GM18507 (cell line): Measurements from ENCODE around the gene SPAG6.
"Not testable (repeated sequence)": the region's sequence is repeated elsewhere in the genome, so short reads cannot be mapped to it uniquely, and the experiment has no call there.

Experiments
- DNase-seq: peaks from one replicate; pipeline ENCODE4 v3.0.0; 2011; ENCODE audit warnings: low read depth; ENCODE audit not compliant: insufficient read length; ENCODE audit errors: extremely low spot score
- FAIRE-seq: peaks from 2 replicates; lab custom pipeline; 2011; peaks lifted over from hg19 to GRCh38; lab: Jason Lieb, UNC

Gene SPAG6

DNA sequence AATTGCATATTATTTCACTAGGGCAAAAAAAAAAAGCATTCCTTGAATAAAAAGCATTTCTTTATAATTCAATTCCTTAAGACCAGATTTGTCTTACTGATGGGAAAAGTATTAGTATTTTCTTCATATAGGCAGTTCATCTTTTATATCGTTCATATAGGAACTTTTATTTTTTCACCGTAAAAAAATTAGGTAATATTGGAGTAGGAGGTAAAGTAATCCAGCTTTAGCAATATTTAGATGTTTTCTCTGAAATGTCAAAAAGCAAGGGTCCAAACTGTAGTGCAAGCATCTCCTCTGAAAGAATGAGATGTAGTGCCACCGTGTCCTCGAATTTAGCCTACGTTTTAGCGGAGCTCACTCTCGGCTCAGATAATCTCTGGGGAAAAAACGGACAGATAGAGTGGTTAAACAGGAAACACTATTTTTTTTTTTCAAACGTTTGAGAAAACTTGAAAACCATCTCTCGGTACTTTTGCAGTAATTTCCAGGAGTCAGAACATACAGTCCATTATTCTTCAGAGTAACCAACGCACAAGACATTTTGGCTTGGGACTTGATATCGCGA, 5.5 kb upstream of the SPAG6 start:
- no peak for DNase-seq
- FAIRE-seq: no peak

DNA sequence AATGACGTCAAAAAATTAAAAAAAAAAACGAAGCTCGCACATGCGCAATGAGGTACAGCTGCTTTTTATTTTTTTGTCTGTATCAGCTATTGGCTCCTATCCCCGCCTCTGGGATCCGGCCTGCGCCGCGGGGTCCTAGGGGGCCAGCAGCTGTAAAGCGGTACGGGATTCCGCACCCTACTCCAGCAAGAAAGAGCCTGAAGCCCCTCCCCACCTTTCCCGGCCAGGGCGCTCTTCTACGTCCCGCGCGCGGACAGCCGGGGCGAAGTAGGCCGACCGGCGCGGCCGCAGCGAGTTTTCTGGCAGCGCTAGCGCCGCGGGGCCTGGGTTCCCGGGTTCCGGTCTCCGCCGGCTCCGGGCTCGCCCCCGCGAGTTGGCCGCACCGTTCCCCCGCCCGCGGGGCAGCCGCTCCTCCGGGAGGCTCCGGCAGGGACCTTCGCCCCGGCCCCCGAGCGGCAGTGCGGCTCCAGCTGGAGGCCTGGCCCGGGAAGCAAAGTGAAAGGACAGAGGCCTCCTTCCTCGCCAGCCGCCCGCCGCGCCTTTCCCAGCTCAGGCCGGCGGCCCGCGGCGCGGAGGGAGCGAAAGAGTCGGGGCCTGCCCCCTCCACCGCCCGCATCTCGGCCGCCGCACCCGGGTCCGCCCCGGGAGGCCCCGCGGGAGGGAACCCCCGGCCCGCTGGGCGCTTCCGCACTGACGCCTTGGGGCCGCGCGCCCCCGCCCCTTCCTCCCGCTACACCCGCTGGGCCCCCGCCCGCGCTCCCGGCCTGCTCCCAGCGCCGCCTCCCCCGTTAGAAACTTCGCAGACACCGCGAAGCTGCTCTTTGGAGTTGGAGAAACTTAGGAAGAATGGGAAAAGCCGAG, 4.7 kb upstream of the SPAG6 start:
- FAIRE-seq (peak; percentile 85), DNase-seq (no peak)

DNA sequence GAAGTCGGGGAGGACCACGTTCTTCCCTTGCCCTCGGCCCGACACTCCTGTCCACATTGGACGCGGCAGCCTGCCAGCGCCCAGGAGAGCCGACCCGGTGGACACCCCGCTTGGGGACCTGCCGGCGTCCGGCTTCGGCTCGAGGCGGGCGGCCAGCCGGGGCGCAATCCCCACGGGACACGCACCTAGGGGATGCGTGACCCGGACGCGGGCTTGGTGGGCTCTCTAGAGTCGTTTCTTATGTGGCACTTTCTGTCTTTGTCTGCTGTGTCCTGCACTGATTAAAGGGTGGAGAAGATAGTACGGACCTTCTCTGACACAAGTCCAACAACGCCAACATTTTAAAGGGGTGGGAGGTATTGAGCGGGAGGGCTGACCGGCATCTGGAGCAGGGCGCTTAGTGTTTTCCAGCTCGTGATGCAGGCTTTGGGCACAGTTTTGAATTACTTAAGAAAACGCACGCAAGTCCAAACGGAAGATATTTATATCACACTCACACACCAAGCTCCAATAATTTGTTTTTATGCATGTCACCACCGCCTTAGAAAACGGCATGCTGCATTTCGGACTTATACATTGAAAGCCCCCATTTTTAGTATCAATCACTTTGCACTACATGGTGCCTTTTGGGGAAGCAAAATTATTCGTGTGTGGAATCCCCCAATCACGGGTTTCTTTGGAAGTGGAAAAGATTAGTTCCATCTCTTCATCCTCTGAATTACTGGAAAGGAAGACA, 3.9 kb upstream of the SPAG6 start:
- FAIRE-seq (no peak), DNase-seq (no peak)

DNA sequence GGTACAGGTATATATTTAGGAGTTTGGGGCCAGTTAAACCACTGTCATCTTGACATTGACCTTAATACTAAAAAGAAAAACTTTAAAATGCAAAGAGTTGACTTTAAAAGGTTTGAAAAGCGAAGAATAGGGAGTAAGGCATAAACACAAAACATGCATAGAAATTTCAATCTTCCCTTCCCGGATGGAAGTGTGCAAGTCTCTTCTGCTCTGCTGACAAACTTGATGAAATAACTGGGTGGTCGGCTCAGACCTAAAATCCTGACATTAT, 3.4 kb upstream of the SPAG6 start:
- FAIRE-seq: no peak

DNA sequence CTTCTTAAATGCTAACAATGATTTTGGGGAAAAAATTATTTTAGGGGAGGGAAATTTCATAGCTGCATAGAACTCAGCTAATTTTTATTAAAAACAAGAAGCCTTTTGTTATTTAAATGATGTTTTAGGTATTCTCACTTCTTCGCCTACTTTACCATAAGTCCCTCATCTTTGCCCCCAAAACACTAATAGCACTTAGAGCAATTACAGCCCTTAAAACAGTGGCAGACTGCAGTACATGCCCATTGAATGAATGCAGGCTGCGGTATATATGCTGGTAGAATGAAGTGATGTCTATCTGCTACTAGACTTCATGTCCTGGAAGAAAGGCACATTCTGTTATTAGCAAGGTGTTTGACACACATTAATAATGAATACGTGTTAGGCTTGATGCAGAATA, 2.9 kb upstream of the SPAG6 start:
- no peak for FAIRE-seq
- DNase-seq: no peak

More for the DNA sequence above, 3.4 kb upstream of the SPAG6 start:
- no peak for DNase-seq

DNA sequence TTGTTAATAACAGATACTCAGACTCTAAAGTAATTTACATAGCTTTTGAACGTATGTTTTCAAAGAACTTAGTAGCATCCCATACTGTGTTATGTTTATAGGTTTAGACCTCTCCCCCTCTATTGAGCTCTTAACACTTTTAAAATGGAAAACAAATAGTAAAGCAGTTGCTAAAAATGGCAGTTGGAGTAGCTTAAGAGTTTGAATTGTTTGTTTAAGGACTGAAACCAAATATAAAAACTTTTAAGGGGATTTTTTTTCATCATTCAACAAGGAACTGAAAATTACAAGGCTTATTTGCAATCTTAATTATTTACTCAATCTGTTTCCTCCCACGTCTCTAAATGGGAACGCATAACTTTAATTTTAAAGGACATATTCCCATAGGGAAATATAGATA, 1.6 kb upstream of the SPAG6 start:
- no peak for FAIRE-seq

DNA sequence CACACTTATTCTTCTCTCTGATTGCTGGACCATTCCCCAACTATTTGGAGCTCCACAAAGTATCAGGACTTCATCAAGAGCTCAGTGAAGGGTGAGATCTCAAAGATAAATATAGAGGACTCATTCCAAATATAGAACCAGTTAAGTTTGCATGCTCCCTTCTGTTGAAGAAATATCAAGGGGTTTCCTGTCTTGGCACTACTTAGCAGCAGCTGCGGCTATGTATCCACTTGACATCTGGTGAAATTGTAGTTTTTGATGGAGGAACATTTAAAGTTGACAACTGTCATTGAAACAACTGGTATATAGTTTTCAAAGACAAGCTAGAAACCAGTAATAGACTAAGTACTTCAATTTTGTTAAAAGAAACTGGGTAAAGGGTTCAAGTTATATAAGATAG, 1.0 kb upstream of the SPAG6 start:
- FAIRE-seq (peak; percentile 77), DNase-seq (no peak)

More for the DNA sequence above, 1.6 kb upstream of the SPAG6 start:
- DNase-seq: no peak

DNA sequence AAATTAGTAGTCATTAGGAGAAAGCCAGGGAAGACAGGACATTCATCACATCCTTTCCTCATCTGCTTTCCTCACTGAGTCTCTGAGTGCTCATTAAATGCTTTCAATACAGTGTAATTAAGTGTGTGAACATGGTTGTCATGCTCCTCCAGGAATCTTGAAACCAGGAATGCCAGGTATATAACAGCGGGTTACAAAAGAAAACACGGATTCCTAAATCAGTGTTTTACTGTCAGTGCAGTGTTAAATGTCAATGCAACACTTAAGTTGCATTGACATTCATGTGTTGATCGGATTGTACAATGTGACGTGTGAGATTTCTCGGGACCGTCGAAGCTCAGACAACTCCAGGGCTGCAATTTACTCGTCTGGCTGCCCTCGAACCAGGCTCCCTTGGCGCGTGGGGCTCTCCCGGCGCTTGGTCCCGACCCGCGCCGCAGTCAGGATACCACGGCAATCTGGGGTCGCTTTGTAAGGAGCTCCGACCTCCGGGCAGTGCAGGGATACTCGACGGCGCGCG, 455 bp upstream of the SPAG6 start:
- no peak for DNase-seq
- peak; percentile 53 for FAIRE-seq

DNA sequence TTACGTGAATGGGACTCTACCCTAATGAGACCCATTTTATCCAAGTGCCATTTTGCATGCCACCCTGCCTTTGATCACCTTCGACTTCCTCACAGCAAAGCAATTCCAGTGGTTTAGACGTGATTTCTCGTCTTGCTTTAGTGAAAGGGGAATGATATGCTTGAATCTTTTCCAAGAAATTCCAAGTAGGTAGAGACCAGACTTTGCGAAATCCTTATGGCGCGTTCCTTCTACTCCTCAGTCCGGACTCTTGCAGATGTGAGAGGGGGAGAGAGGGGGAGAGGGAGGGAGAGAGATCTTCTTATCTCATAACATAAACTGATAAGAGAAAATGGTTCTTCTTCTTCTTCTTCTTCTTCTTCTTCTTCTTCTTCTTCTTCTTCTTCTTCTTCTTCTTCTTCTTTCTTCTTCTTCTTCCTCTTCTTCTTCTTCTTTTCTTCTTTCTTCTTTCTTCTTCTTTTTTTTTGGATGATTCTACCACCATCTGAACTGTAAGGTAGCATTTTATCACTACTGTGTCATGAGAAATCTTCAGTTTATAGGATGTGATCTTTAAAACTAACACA, 883 bp downstream of the SPAG6 start:
- FAIRE-seq (peak; percentile 9), DNase-seq (no peak)

DNA sequence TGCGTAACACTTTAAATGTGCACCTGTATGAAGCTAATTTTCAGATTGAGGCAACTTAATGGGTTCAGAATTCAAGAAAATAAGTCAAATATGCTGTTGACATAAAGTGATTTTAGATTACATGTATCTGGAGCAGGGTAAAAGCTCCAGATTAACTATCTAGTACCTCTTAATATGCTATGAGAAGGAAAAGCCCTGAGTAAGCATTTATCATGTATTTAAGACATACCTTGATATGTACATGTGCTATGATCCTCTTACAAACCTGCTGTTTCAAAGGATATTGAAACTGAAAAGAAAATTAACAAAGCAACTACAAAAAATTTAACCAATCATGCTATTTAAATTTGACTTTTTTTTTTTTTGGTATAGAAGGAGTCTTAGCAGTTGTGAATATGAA, 4.5 kb downstream of the SPAG6 start:
- FAIRE-seq: no peak
- no peak for DNase-seq

DNA sequence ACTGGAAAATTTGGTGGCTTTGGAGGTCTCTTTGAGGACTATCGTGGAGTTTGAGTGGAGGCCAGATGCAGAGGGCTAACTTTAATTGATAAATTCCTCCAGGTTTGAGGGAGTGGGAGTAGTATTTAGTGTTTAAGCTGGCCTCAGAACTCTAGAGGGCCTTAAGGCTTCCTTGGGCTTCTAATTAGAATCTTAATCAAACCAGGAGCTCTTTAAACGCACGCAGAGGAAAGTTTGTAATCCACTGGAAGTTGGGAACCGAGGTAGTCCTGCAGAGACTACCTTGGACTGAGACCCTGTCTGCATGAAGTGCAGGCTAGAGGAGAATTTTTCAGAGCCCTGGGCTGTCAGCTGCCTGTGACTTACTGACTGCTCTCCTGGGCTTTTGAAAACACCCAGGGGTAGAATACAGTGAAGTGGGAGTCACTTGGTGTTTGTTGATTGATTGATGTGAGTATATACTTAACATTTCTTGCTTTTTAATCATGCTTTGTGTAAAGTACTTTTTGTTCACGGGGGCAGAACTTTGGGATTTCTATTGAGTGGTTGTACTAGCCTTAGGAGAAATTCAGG, 5.9 kb downstream of the SPAG6 start:
- FAIRE-seq (no peak), DNase-seq (no peak)

DNA sequence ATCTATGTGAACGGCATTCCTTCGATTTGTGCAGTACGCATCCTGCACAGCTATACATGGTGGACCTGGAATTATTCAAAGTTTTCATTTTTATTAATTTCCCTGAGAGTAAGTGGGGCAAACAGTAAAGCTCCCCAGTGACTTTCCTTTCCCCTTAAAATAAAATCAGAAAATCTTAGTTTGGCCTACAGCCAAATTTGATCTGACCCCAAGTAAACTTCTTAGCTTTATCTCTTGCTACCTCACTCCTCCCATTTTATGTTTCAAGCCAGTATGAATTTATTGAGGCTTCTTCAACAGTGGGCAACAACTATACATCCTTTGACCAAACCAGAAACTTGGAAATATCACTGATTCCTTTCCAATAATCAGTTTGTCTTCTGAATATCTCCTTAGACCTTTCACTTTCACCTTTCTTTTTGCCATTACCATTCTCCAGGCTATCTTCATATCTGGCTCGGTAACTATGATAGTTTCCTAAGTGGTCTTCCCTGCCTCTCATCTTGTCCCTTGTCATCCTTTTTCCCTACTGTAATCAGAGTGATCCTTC, 11.1 kb downstream of the SPAG6 start:
- no peak for DNase-seq
- no peak for FAIRE-seq

DNA sequence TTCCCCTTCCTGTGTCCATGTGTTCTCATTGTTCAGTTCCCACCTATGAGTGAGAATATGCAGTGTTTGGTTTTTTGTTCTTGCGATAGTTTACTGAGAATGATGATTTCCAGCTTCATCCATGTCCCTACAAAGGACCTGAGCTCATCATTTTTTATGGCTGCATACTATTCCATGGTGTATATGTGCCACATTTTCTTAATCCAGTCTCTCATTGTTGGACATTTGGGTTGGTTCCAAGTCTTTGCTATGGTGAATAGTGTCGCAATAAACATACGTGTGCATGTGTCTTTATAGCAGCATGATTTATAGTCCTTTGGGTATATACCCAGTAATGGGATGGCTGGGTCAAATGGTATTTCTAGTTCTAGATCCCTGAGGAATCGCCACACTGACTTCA, 12.5 kb downstream of the SPAG6 start:
- not testable (repeated sequence) for DNase-seq, FAIRE-seq

DNA sequence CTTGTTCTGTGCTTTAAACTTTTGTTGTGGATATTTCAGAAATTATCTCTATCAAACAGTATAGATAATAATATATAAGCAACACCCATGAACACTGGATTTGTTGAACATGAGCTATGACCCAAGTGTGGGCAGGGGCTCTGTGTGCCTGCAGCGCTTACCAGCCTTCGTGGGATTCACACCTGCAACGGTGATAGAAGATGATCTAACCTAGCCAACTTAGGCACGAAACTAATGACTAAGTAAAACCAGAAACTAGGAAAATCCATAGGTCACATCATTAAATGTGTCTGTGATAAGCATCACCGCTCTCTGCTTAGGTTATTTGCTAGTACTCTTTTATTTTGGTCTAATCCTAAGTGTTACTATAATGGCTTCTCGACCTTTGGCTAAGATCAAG, 18.0 kb downstream of the SPAG6 start:
- no peak for DNase-seq
- FAIRE-seq: no peak

DNA sequence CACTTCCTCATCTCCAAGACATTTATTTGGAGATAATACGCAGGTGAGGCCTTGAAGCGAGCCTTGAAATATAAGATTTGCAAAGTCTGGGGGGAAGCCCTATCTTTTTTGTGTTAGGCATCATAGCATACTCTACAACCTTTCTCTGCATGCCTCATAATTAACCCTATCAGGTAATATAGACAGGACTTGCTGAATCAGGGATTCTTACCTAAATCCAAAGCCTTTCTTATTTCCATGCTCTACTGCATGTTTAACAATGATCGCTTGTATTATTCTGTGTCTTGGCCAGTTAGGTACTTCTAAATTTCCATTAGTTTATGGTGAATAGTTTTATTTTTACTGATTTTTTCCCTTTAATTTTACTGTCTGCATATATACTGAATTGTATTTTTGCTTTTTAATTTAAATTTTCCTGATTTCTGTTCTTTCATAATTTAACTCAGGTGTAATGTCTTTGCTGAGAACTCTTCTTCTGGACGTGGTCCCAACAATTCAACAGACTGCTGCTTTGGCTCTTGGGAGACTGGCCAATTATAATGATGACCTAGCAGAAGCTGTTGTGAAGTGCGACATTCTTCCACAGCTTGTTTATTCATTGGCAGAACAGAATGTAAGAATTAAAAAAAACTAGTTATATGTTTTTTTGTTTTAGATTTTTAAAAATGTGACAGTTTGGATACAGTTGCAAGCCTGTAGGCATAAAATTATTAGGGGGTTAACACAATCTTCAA, 19.3 kb downstream of the SPAG6 start:
- DNase-seq (no peak), FAIRE-seq (no peak)

DNA sequence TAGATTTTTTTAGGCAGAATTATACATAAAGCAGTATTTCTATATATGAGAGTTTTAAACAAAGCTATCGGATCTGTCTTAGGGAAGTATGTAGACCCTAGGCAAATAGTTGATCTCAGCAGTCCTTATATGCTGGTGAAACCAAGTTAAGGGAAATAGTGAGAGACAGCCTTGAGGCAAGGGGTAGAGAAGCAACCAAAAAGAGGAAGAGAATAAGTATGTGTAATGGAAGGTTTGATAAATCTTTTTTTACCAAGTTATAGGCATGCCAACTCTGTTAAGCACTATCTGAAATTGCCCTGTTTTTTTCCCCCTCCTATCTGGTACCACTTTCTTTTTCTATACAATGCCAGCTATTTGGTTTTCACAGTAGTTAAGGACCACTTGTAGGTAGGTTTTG, 19.9 kb downstream of the SPAG6 start:
- peak; percentile 48 for FAIRE-seq

DNA sequence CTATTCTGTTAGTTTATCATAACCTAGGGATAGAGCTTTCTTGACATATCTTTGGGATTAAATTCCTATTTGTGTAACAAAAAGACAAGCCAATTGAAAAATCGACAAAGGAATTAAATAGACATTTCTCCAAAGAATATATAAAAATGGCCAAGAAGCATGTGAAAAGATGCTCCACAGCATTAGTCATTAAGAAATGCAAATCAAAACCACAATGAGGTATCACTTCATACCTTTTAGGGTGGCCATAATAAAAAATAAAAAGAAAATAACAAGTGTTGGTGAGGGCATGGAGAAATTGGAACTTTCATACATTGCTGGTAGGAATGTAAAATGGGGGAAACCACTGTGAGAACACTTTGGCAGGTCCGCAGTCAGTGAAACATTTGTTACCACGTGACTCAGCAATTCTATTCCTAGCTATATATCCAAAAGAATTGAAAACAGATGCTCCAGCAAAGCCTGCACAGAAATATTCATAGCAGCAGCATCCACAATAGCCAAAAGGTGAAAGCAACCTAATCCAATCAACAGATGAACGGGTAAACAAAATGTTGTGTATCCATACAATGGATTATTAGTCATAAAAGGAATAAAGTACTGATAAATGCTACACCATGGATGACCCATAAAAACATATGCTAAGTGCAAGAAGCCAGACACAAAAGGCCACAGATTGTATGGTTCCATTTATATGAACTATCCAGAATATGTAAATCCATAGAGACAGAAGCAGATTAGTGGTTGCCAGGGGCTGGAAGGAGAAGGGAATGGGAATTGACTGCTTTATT, 20.5 kb downstream of the SPAG6 start:
- DNase-seq (no peak), FAIRE-seq (peak; percentile 65)

More for the DNA sequence above, 19.9 kb downstream of the SPAG6 start:
- DNase-seq: no peak

DNA sequence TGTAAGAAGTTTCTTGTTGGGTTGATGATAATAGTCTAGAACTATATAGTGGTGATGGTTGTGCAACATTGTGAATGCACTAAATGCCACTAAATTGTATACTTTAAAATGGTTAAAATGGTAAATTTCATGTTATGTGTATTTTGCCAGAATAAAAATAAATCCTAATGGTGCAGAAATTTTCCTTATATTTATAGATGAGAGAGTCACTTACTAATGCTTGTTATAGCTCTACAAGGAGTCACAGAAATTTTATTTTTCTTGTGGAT, 21.1 kb downstream of the SPAG6 start:
- DNase-seq: no peak
- no peak for FAIRE-seq

DNA sequence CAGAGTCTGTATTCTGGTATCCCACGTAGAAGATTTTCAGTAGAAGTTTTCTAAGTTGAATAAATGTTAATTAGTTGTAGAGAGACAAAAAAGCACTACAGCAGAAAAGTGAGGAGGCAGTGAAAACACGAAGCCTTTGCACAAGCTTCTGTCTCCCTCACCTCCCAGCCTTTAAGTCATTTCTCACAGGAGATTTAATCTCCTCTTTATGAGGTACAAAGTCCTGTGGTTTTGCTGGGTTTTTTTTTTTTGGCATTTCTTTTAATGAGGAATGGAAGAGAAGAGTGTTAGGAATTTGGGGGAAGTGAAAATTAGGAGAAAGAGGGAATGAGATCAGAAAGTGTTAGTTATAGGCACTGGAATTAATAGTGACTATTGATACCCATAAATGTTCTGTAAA, 21.5 kb downstream of the SPAG6 start:
- DNase-seq (no peak), FAIRE-seq (peak; percentile 12)
